Kidney epithelial cell (primary cell): ENCODE measurements around the gene LDLRAD4. TPM values are rescaled to one million over a fixed set of nuclear protein-coding genes. Genes with fewer than 3 reads are reported as not detected.

Experiments used
- DNase-seq: peaks from one replicate; pipeline ENCODE4 v3.0.0-alpha.2; 2010; ENCODE audit warnings: low read depth
- H3K27me3 ChIP-seq: 2 replicates; pipeline ENCODE4 v1.6.0; 2011; ENCODE audit warnings: low read length; ENCODE audit not compliant: control insufficient read depth, insufficient read depth
- H3K36me3 ChIP-seq: 2 replicates; pipeline ENCODE4 v1.5.1; 2011; ENCODE audit warnings: low read length; ENCODE audit not compliant: control insufficient read depth, insufficient read depth
- H3K4me3 ChIP-seq: 2 replicates; pipeline ENCODE4 v1.5.1; 2011; ENCODE audit warnings: low read depth, mild to moderate bottlenecking, control low read depth, low read length
- total RNA-seq: library from RNA; depleted of rRNA; stranded (reverse); fragments of >200 nt; gene quantifications from 2 replicates; pipeline ENCODE4 v1.2.3, GENCODE V29; 2015
- TF ChIP-seq, protein P1 (sequence below): IDR thresholded peaks from 2 replicates; pipeline ENCODE4 v1.5.1; 2011; ENCODE audit warnings: mild to moderate bottlenecking, moderate library complexity, low read length, control low read depth, inconsistent platforms; ENCODE audit not compliant: insufficient read depth, poor library complexity, severe bottlenecking

LDLRAD4 gene
- total RNA-seq, 1 donor from 2014 or later: 5.8 TPM

- peaks cover 28% of the 10 kb centered on the region for H3K27me3 ChIP-seq
- TF ChIP-seq, protein P1, sequence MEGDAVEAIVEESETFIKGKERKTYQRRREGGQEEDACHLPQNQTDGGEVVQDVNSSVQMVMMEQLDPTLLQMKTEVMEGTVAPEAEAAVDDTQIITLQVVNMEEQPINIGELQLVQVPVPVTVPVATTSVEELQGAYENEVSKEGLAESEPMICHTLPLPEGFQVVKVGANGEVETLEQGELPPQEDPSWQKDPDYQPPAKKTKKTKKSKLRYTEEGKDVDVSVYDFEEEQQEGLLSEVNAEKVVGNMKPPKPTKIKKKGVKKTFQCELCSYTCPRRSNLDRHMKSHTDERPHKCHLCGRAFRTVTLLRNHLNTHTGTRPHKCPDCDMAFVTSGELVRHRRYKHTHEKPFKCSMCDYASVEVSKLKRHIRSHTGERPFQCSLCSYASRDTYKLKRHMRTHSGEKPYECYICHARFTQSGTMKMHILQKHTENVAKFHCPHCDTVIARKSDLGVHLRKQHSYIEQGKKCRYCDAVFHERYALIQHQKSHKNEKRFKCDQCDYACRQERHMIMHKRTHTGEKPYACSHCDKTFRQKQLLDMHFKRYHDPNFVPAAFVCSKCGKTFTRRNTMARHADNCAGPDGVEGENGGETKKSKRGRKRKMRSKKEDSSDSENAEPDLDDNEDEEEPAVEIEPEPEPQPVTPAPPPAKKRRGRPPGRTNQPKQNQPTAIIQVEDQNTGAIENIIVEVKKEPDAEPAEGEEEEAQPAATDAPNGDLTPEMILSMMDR: no peak
- H3K4me3 ChIP-seq: no peak overlapping the region
- DNase-seq: no peak
- no peaks in the 10 kb centered on the region for H3K36me3 ChIP-seq
Observed at GRCh38 chr18:13610555-13611141, 392.1 kb downstream of the LDLRAD4 start.

DNA sequence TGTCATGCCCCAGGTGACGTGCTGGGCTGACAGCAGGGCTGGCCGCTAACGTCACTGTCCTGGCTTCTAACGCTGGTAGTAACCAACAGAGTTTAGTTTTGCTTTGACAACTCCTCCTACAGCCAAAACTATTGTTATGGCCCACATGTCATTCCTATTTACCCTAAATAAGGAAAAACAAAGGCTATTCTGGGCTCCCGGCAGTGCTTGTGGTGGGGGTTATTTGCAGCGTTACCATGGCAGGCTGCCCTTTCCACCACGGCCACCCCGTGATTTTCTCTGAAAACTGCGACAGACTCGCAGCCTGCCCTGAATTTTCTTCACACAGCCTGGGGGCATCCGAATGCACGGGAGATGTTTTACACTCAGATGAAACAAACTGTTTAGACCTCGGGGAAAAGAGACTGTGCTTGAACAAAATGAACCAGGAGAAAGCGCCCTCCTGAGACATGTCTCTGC lies 392.6 kb downstream of the LDLRAD4 start:
- H3K4me3 ChIP-seq: no peak overlapping the region
- no peaks in the 10 kb centered on the region for H3K36me3 ChIP-seq
- DNase-seq: no peak
- H3K27me3 ChIP-seq: peaks cover 28% of the 10 kb centered on the region
- TF ChIP-seq, protein P1: no peak

DNA sequence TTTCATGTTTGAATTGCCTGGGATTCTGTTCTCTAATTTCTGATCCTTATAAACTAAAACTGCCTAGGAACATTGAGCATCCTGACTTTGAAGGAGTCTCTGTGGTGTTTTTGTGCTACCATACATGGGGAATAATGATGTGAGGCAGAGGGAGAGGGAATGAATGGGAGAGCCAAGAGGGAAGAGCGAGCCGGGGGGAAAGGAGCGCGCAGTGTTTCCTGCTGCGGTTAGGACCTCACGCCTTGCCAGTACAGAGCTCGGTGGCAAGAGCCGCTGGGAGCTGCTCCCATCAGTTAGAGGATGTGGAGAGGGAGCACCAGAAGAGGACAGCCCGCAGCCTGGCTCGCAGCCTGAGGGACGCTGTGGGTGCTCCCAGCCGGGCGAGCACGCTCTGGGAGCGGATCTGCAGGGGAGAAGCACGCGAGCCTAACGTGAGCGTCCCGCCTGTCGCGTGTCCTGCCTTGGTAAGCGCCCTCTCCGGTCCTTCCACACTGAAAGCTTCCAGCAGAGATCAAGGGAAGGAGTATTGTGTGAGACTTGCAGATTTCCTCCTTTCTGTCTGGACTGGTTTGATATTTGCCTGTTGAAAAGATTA lies 393.1 kb downstream of the LDLRAD4 start:
- H3K27me3 ChIP-seq: peaks cover 28% of the 10 kb centered on the region
- TF ChIP-seq, protein P1: no peak
- no peaks in the 10 kb centered on the region for H3K36me3 ChIP-seq
- no peak overlapping the region for H3K4me3 ChIP-seq
- DNase-seq: no peak

- TF ChIP-seq, protein P1: no peak
- no peaks in the 10 kb centered on the region for H3K36me3 ChIP-seq
- H3K27me3 ChIP-seq: peaks cover 28% of the 10 kb centered on the region
- no peak overlapping the region for H3K4me3 ChIP-seq
- no peak for DNase-seq
Observed at GRCh38 chr18:13612196-13612997, 393.8 kb downstream of the LDLRAD4 start.

- TF ChIP-seq, protein P1: no peak
- Histone ChIP-seq H3K27me3 (peaks cover 28% of the 10 kb centered on the region), H3K36me3 (no peaks in the 10 kb centered on the region), H3K4me3 (no peak overlapping the region)
- no peak for DNase-seq
Observed at GRCh38 chr18:13613099-13613498, 394.5 kb downstream of the LDLRAD4 start.
